Neural cell (in vitro differentiated cells): ENCODE results near the gene TTYH3. TPM values are rescaled to one million over a fixed set of nuclear protein-coding genes. Genes with fewer than 3 reads are reported as not detected.

Experiments
- H2AFZ ChIP-seq: fragments of 200-600, 300-800 bp; sonication (generic), shearing (Covaris generic); 2 replicates; pipeline ENCODE4 v1.6.0; 2014; ENCODE audit warnings: low read depth, mild to moderate bottlenecking, antibody characterized with exemption, low read length, moderate library complexity
- H3F3A ChIP-seq: fragments of 200-600 bp; shearing (Covaris generic); 2 replicates; pipeline ENCODE4 v1.6.1; 2016; ENCODE audit warnings: mild to moderate bottlenecking, moderate library complexity, mixed read lengths, antibody characterized with exemption, low read length; ENCODE audit not compliant: insufficient read depth, poor library complexity, severe bottlenecking
- H3K27ac ChIP-seq: fragments of 200-600, 300-800 bp; sonication (generic), shearing (Covaris generic); 2 replicates; pipeline ENCODE4 v1.5.1; 2014; ENCODE audit warnings: mild to moderate bottlenecking, low read length, moderate library complexity
- H3K27me3 ChIP-seq: fragments of 300-800, 200-600 bp; sonication (generic), shearing (Covaris generic); 2 replicates; pipeline ENCODE4 v1.6.0; 2014; ENCODE audit warnings: mild to moderate bottlenecking, low read depth, low read length, moderate library complexity; ENCODE audit not compliant: insufficient read depth
- H3K36me3 ChIP-seq: fragments of 300-800, 200-600 bp; sonication (generic), shearing (Covaris generic); 2 replicates; pipeline ENCODE4 v1.5.1; 2014; ENCODE audit warnings: mild to moderate bottlenecking, antibody characterized with exemption, low read length, moderate library complexity; ENCODE audit not compliant: insufficient read depth
- H3K4me2 ChIP-seq: fragments of 300-800, 200-600 bp; sonication (generic), shearing (Covaris generic); 2 replicates; pipeline ENCODE4 v1.6.0; 2014; ENCODE audit warnings: mild to moderate bottlenecking, low read length
- H3K4me3 ChIP-seq: fragments of 300-800, 200-600 bp; sonication (generic), shearing (Covaris generic); 2 replicates; pipeline ENCODE4 v1.5.1; 2014; ENCODE audit warnings: mild to moderate bottlenecking, low read length, moderate library complexity
- H3K79me2 ChIP-seq: fragments of 200-600 bp; shearing (Covaris generic); replicated peaks from 2 replicates; pipeline ENCODE4 v1.6.0; 2014; ENCODE audit warnings: mild to moderate bottlenecking, low read length, moderate library complexity; ENCODE audit not compliant: insufficient read depth
- H3K9ac ChIP-seq: fragments of 300-800, 200-600 bp; sonication (generic), shearing (Covaris generic); 2 replicates; pipeline ENCODE4 v1.6.1; 2016; ENCODE audit warnings: mild to moderate bottlenecking, low read length, mixed read lengths
- H3K9me2 ChIP-seq: fragments of 200-600 bp; shearing (Covaris generic); 2 replicates; pipeline ENCODE4 v1.6.1; 2016; ENCODE audit warnings: mild to moderate bottlenecking, low read length, mixed read lengths; ENCODE audit not compliant: insufficient read depth
- H3K9me3 ChIP-seq: fragments of 200-600, 300-800 bp; sonication (generic), shearing (Covaris generic); 2 replicates; pipeline ENCODE4 v1.6.1; 2016; ENCODE audit warnings: mild to moderate bottlenecking, mixed run types, low read length, moderate library complexity, mixed read lengths
- H4K20me1 ChIP-seq: fragments of 200-600 bp; shearing (Covaris generic); 2 replicates; pipeline ENCODE4 v1.6.1; 2016; ENCODE audit warnings: mild to moderate bottlenecking, mixed run types; ENCODE audit not compliant: insufficient read depth
- CTCF ChIP-seq: fragments of 450-650 bp; IDR thresholded peaks from 2 replicates; pipeline ENCODE4 v1.5.1; 2014; ENCODE audit warnings: antibody characterized with exemption, mild to moderate bottlenecking, moderate library complexity; ENCODE audit not compliant: poor library complexity, severe bottlenecking
- EP300 ChIP-seq: fragments of 450-650 bp; conservative IDR thresholded peaks from 2 replicates; pipeline ENCODE4 v1.6.1; 2014; ENCODE audit warnings: antibody characterized with exemption, mild to moderate bottlenecking, moderate library complexity; ENCODE audit not compliant: poor library complexity, severe bottlenecking
- EZH2 ChIP-seq: fragments of 200-600, 300-800 bp; shearing (Covaris generic), sonication (generic); IDR thresholded peaks from 2 replicates; pipeline ENCODE4 v1.6.1; 2014; ENCODE audit warnings: antibody characterized with exemption, low read length, borderline replicate concordance, mild to moderate bottlenecking; ENCODE audit not compliant: insufficient read depth, poor library complexity, severe bottlenecking
- MXI1 ChIP-seq: fragments of 450-650 bp; conservative IDR thresholded peaks from 2 replicates; pipeline ENCODE4 v1.6.1; 2014; ENCODE audit warnings: antibody characterized with exemption, mild to moderate bottlenecking; ENCODE audit not compliant: poor library complexity, severe bottlenecking
- POLR2AphosphoS5 ChIP-seq: IDR thresholded peaks from 2 replicates; pipeline ENCODE4 v1.6.1; 2012
- RAD21 ChIP-seq: fragments of 450-650 bp; conservative IDR thresholded peaks from 2 replicates; pipeline ENCODE4 v1.6.1; 2014; ENCODE audit warnings: antibody characterized with exemption, mild to moderate bottlenecking, moderate library complexity
- REST ChIP-seq: IDR thresholded peaks from 2 replicates; pipeline ENCODE4 v1.6.1; 2012; ENCODE audit warnings: borderline replicate concordance
- SMC3 ChIP-seq: fragments of 450-650 bp; conservative IDR thresholded peaks from 2 replicates; pipeline ENCODE4 v1.6.1; 2014; ENCODE audit warnings: antibody characterized with exemption, mild to moderate bottlenecking, moderate library complexity; ENCODE audit not compliant: poor library complexity
- TAF1 ChIP-seq: IDR thresholded peaks from 2 replicates; pipeline ENCODE4 v1.6.1; 2012; ENCODE audit warnings: low read depth
- polyA plus RNA-seq: library from polyadenylated mRNA; depleted of rRNA; stranded (reverse); fragments of >200 nt; gene quantifications from 2 replicates; pipeline ENCODE4 v1.2.3, GENCODE V29; 2014

The TTYH3 gene
- polyA plus RNA-seq, 1 donor from 2014 or later = 17.0 TPM

GRCh38 chr7:2612445-2613097 lies 19.2 kb upstream of the TTYH3 start:
- no peak overlapping the region for H3K9ac ChIP-seq
- TF ChIP-seq CTCF (no peak), SMC3 (no peak), EP300 (no peak), EZH2 (no peak), POLR2AphosphoS5 (no peak)
- no peaks in the 10 kb centered on the region for H3K27me3 ChIP-seq
- H3K9me2 ChIP-seq = no peaks in the 10 kb centered on the region
- no peaks in the 10 kb centered on the region for H3K36me3 ChIP-seq
- no peaks in the 10 kb centered on the region for H3K79me2 ChIP-seq
- no peaks in the 10 kb centered on the region for H3K9me3 ChIP-seq
- no peak overlapping the region for H3K4me3 ChIP-seq
- no peak overlapping the region for H3K4me2 ChIP-seq
- no peak overlapping the region for H3K27ac ChIP-seq
- H4K20me1 ChIP-seq = no peaks in the 10 kb centered on the region
- H2AFZ ChIP-seq = no peak overlapping the region
- H3F3A ChIP-seq = no peaks in the 10 kb centered on the region

- Histone ChIP-seq H3K9me3 (no peaks in the 10 kb centered on the region), H3F3A (no peaks in the 10 kb centered on the region), H3K4me2 (no peak overlapping the region), H3K36me3 (no peaks in the 10 kb centered on the region), H3K9me2 (no peaks in the 10 kb centered on the region), H4K20me1 (no peaks in the 10 kb centered on the region), H3K27me3 (no peaks in the 10 kb centered on the region), H3K79me2 (no peaks in the 10 kb centered on the region), H3K9ac (no peak overlapping the region), H3K27ac (no peak overlapping the region), H2AFZ (no peak overlapping the region), H3K4me3 (no peak overlapping the region)
- TF ChIP-seq TAF1 (no peak), EZH2 (no peak), MXI1 (no peak), POLR2AphosphoS5 (no peak), REST (no peak), CTCF (no peak), SMC3 (no peak), RAD21 (no peak)
Observed at GRCh38 chr7:2613098-2613930, 18.5 kb upstream of the TTYH3 start.
